K562 (cell line): ENCODE data around the gene C1QTNF2. TPM values are rescaled to one million over a fixed set of nuclear protein-coding genes. Genes with fewer than 3 reads are reported as not detected.

Experiments
- BRD9 ChIP-seq: fragments of 450-650 bp; IDR thresholded peaks from 2 replicates; pipeline ENCODE4 v1.6.1; 2018; ENCODE audit warnings: low read depth; ENCODE audit not compliant: partially characterized antibody
- CBX8 ChIP-seq: fragments of 200-600 bp; sonication (generic); IDR thresholded peaks from 2 replicates; pipeline ENCODE4 v1.6.1; 2012; ENCODE audit warnings: borderline replicate concordance, mixed run types, low read depth, mild to moderate bottlenecking, moderate library complexity, mixed read lengths, low read length, control low read depth, inconsistent platforms; ENCODE audit not compliant: poor library complexity, severe bottlenecking; ENCODE audit errors: extremely low read depth
- DNMT1 ChIP-seq: fragments of 450-650 bp; IDR thresholded peaks from 2 replicates; pipeline ENCODE4 v1.6.1; 2016; ENCODE audit warnings: antibody characterized with exemption, mild to moderate bottlenecking
- FIP1L1 ChIP-seq: fragments of 200-400 bp; formaldehyde crosslinking; IDR thresholded peaks from 2 replicates; pipeline ENCODE4 v1.6.1; 2018; ENCODE audit warnings: mild to moderate bottlenecking, low read depth, low read length; ENCODE audit not compliant: poor library complexity, severe bottlenecking
- FOSL1 ChIP-seq: fragments of 200-800 bp; sonication (Bioruptor generic); conservative IDR thresholded peaks from 2 replicates; pipeline ENCODE4 v1.6.1; 2016; ENCODE audit warnings: missing genetic modification characterization, missing compliant biosample characterization
- FOXA3 ChIP-seq, 2 experiments: fragments of 450-650 bp in 1 of 2; sonication (generic) in 1 of 2; formaldehyde crosslinking; IDR thresholded peaks in 1 of 2; conservative IDR thresholded peaks in 1 of 2; 2 replicates each; pipeline versions ENCODE4 v1.4.0 to v1.8.0; 2020 to 2022; ENCODE audit warnings: mild to moderate bottlenecking in 2 of 2, missing genetic modification reagents in 1 of 2
- FOXJ2 ChIP-seq: fragments of 200-800 bp; sonication (Bioruptor generic); IDR thresholded peaks from 2 replicates; pipeline ENCODE4 v1.6.1; 2016; ENCODE audit warnings: missing genetic modification characterization, missing compliant biosample characterization
- GABPB2 ChIP-seq: fragments of 250-450 bp; sonication (Bioruptor Pico); conservative IDR thresholded peaks from 2 replicates; pipeline ENCODE4 v1.5.1; 2021; ENCODE audit warnings: mild to moderate bottlenecking
- HDGF ChIP-seq: fragments of 450-650 bp; IDR thresholded peaks from 2 replicates; pipeline ENCODE4 v1.6.1; 2016
- KAT7 ChIP-seq: sonication (generic); formaldehyde crosslinking; IDR thresholded peaks from 2 replicates; pipeline ENCODE4 v1.8.0; 2022; ENCODE audit warnings: missing genetic modification reagents, mild to moderate bottlenecking, borderline replicate concordance
- KLF10 ChIP-seq: fragments of 250-450 bp; sonication (Bioruptor Pico); IDR thresholded peaks from 2 replicates; pipeline ENCODE4 v1.6.1; 2021; ENCODE audit warnings: matching md5 sums
- MCM5 ChIP-seq: fragments of 450-650 bp; IDR thresholded peaks from 2 replicates; pipeline ENCODE4 v1.6.1; 2016; ENCODE audit warnings: low read depth
- MEF2A ChIP-seq: IDR thresholded peaks from 2 replicates; pipeline ENCODE4 v1.6.1; 2011; ENCODE audit warnings: low read depth, mild to moderate bottlenecking, low read length, moderate library complexity; ENCODE audit not compliant: control insufficient read depth
- MEF2D ChIP-seq: conservative IDR thresholded peaks from 2 replicates; pipeline ENCODE4 v1.6.1; 2016; ENCODE audit warnings: low read depth, missing genetic modification characterization, missing compliant biosample characterization
- MLX ChIP-seq, 2 experiments: fragments of 450-650 bp in 1 of 2; sonication (generic) in 1 of 2; formaldehyde crosslinking; conservative IDR thresholded peaks; 2 replicates each; pipeline versions ENCODE4 v1.4.0 to v1.8.1; 2020 to 2022; ENCODE audit warnings: mild to moderate bottlenecking in 1 of 2, missing genetic modification reagents in 1 of 2
- MTA3 ChIP-seq: fragments of 450-650 bp; formaldehyde crosslinking; IDR thresholded peaks from 2 replicates; pipeline ENCODE4 v1.6.1; 2017; ENCODE audit warnings: mild to moderate bottlenecking, borderline replicate concordance
- MYBL2 ChIP-seq, 2 experiments: fragments of 450-650 bp in 1 of 2; sonication (generic) in 1 of 2; formaldehyde crosslinking in 1 of 2; IDR thresholded peaks; 2 replicates each; pipeline versions ENCODE4 v1.6.1 to v1.8.1; 2017 to 2022; ENCODE audit warnings: borderline replicate concordance in 1 of 2, inconsistent platforms in 1 of 2, low read depth in 1 of 2, mild to moderate bottlenecking in 1 of 2, missing genetic modification reagents in 1 of 2, moderate library complexity in 1 of 2
- NCOR1 ChIP-seq: fragments of 450-650 bp; IDR thresholded peaks from 2 replicates; pipeline ENCODE4 v1.6.1; 2016; ENCODE audit warnings: mild to moderate bottlenecking, moderate library complexity
- POLR2G ChIP-seq: fragments of 200-400 bp; formaldehyde crosslinking; IDR thresholded peaks from 2 replicates; pipeline ENCODE4 v1.6.1; 2017; ENCODE audit warnings: low read depth, mild to moderate bottlenecking, antibody characterized with exemption, low read length, moderate library complexity
- RBFOX2 ChIP-seq: fragments of 200-400 bp; formaldehyde crosslinking; IDR thresholded peaks from 2 replicates; pipeline ENCODE4 v1.6.1; 2017; ENCODE audit warnings: low read depth, mild to moderate bottlenecking, low read length, moderate library complexity
- RFX7 ChIP-seq: fragments of 250-450 bp; sonication (Bioruptor Pico); IDR thresholded peaks from 2 replicates; pipeline ENCODE4 v1.5.1; 2021; ENCODE audit warnings: mild to moderate bottlenecking
- TARDBP ChIP-seq: fragments of 450-650 bp; IDR thresholded peaks from 2 replicates; pipeline ENCODE4 v1.6.1; 2016
- ZFP30 ChIP-seq: fragments of 250-450 bp; sonication (Bioruptor Pico); IDR thresholded peaks from 2 replicates; pipeline ENCODE4 v1.8.0; 2022; ENCODE audit warnings: moderate library complexity, mild to moderate bottlenecking, inconsistent platforms, borderline replicate concordance
- ZNF140 ChIP-seq: fragments of 250-450 bp; sonication (Bioruptor Pico); IDR thresholded peaks from 2 replicates; pipeline ENCODE4 v1.8.0; 2021; ENCODE audit warnings: moderate library complexity, mild to moderate bottlenecking, inconsistent platforms
- ZNF197 ChIP-seq: fragments of 200-800 bp; sonication (Bioruptor generic); IDR thresholded peaks from 2 replicates; pipeline ENCODE4 v1.6.1; 2016; ENCODE audit warnings: low read depth, missing genetic modification characterization, missing compliant biosample characterization
- ZNF23 ChIP-seq: fragments of 250-450 bp; sonication (Bioruptor Pico); IDR thresholded peaks from 2 replicates; pipeline ENCODE4 v1.4.0; 2020; ENCODE audit warnings: mild to moderate bottlenecking
- ZNF384 ChIP-seq: IDR thresholded peaks from 2 replicates; pipeline ENCODE4 v1.6.1; 2012; ENCODE audit warnings: low read depth, low read length, improper control_type of control experiment
- ZNF75A ChIP-seq: fragments of 450-650 bp; formaldehyde crosslinking; IDR thresholded peaks from 2 replicates; pipeline ENCODE4 v1.4.0; 2020; ENCODE audit warnings: mild to moderate bottlenecking
- polyA plus RNA-seq, 8 experiments: library from polyadenylated mRNA; depleted of rRNA in 4 of 8; stranded (reverse) in 5 of 8; unstranded in 3 of 8; fragments of >200 nt; fragmentation: Nextera tagmentation in 2 of 8; fragmentation: Illumina TruSeq in 1 of 8; extraction: Ambion mirVana in 2 of 8; extraction: Trizol in 1 of 8; gene quantifications; 2 replicates each; pipeline versions ENCODE4 v1.2.1 to v1.2.3, GENCODE V29; 2011 to 2014; ENCODE audit warnings: inconsistent platforms in 1 of 8, missing spikeins in 1 of 8
- total RNA-seq, 7 experiments: library from RNA; depleted of rRNA in 6 of 7; stranded (reverse); fragments of >200 nt in 6 of 7; fragmentation: Illumina TruSeq in 2 of 7; extraction: Trizol in 2 of 7; gene quantifications; 2 replicates each; pipeline versions ENCODE4 v1.2.1 to v1.2.3, GENCODE V29; 2011 to 2021; ENCODE audit warnings: low replicate concordance in 1 of 7

The C1QTNF2 gene
- total and polyA plus RNA-seq, 9 of the 15 experiments (the other 6 are each of a cell fraction or from before 2014, with no cell fraction given) = not detected

- no peak for TF ChIP-seq NCOR1
- no peak for TF ChIP-seq HDGF
- TF ChIP-seq MLX (CRISPR knock-in tag; conservative IDR thresholded peaks at IDR 0.05) = no peak
- no peak for TF ChIP-seq MCM5
- no peak for TF ChIP-seq DNMT1
- no peak for TF ChIP-seq ZNF140 (CRISPR knock-in tag)
- no peak for TF ChIP-seq TARDBP
- peak; percentile 75; the same call in 1 of the 2 replicates for TF ChIP-seq KAT7
- TF ChIP-seq MEF2A = no peak
- no peak for TF ChIP-seq GABPB2 (CRISPR knock-in tag)
- no peak for TF ChIP-seq FOXJ2
- TF ChIP-seq CBX8 = no peak
- TF ChIP-seq MYBL2 (IDR thresholded peaks at IDR 0.05; ENCODE audit: low read depth) = no peak
- TF ChIP-seq MYBL2 (CRISPR knock-in tag; IDR thresholded peaks at IDR 0.05; ENCODE audit: borderline replicate concordance) = no peak
- peak; percentile 94 for TF ChIP-seq ZNF384
- TF ChIP-seq ZNF23 = no peak
- no peak for TF ChIP-seq MEF2D (tag)
- TF ChIP-seq FOSL1 (tag) = no peak
- peak; percentile 54 for TF ChIP-seq BRD9
- 0 out of 2 replicates have a peak, but pooled peaks have one; percentile 29 for TF ChIP-seq MTA3
- peak; percentile 94 for TF ChIP-seq POLR2G
- TF ChIP-seq ZNF197 (CRISPR knock-in tag) = no peak
- TF ChIP-seq FIP1L1 = no peak
- no peak for TF ChIP-seq KLF10 (CRISPR knock-in tag)
- TF ChIP-seq RFX7 (CRISPR knock-in tag) = no peak
- peak; percentile 91 for TF ChIP-seq RBFOX2
- peak; percentile 63; the same call in 1 of the 2 replicates for TF ChIP-seq ZNF75A (CRISPR knock-in tag)
- 0 out of 4 replicates have a peak, but pooled peaks of 1 of the 2 experiments have one; percentile 15 for TF ChIP-seq FOXA3 (CRISPR knock-in tag; conservative IDR thresholded peaks at IDR 0.05 in 1 of 2, IDR thresholded peaks at IDR 0.05 in 1 of 2)
- TF ChIP-seq ZFP30 = no peak
Observed at GRCh38 chr5:160399402-160400353, 29.3 kb upstream of the C1QTNF2 start, which contains the start of gene FAM200C (continued).
